CD4-positive, alpha-beta T cell treated with Interleukin-17A for 4 hours (primary cell): Measurements from ENCODE around the gene GRID1.

ENCODE experiments used
- DNase-seq: peaks from one replicate; pipeline ENCODE4 v3.0.0-alpha.2; 2020; ENCODE audit warnings: mixed read lengths

Gene GRID1

DNA sequence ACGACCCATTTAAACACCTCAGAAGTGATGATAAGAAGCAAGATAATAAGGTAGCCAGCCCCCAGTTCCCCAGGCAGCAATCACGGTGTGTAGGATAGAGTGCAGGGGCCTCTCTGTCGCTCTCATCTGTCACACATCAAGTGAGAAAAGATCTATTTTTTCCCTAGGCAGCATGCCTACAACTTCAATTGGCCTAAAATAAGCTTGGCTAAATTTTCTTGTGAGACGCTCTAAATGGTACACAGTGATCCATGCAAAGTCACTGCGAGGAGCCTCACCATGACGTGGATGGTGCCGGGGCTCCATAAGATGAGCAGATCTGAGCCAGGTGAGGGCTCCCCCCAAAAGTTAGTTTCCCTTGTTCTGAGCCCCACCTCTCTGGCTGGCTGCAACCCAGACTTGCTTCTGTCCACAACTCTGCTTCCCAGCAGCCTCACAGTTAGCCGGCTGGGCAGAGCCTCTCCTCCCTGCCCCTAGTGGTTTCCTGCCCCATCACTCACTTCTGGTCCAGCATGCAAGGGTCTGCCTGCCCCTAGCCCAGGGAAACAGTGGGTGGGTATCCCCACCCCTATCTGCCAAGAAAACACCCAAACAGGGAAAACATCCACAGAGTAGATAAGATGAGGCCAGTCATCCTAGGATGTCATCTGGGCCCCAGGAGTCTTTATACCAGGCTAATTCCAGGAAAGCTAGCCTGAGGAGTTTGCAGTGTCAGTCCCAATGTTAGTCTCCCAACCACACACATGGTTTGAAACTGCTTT, 342.1 kb downstream of the GRID1 start:
- no peak for DNase-seq

DNA sequence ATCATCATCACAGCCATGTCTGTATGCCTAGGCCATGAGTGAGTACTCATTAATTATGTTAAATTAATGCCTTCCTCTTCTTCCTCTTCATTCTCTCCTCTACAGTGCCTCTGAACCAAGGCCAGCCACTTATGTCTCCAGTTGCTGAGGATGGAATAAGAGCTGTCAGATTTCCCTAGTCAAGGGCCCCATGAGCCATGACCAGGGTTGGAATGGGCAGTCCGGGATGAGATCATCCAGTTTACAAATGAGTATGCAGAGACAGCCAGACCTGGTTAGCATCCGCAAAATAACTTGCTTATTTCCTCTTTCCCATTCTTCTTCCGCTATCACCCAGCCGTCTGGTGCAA, 342.7 kb downstream of the GRID1 start:
- no peak for DNase-seq

DNA sequence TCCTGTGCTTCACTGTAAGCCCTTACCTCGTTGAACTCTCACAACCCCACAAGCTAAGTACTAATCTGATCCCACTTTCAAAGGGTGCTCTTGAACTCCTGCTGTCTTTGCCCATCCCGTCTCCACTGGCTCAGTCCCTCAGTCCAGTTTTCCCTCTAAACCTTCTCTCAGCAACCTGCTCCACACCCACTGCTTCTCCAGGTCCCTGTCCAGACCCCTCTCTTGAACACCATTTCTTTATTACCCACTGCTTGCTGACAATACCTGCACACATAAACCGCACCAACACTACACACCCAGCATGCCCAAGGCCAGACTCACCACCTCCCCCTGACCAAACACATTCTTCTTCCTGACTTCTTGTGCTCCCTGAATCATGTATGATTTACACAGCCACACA, 343.3 kb downstream of the GRID1 start:
- no peak for DNase-seq

DNA sequence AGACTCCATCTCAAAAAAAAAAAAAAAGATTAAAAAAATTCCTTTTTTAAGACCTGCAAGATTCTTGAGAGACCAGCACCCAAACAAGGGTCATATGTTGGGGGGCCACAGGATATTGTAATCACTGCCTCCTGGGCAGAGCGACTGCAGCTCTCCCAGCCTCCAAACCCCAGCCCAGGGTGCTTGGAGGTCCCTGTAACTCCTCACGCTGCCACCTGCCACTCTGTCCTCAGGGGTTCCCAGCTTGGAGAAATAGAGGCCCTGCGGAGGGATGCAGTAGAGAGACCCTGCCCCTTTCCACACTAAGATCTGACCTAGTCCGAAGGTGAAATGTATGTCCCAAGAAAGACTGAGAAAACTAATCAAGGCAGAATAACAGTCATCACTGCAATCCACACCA, 343.7 kb downstream of the GRID1 start:
- no peak for DNase-seq

DNA sequence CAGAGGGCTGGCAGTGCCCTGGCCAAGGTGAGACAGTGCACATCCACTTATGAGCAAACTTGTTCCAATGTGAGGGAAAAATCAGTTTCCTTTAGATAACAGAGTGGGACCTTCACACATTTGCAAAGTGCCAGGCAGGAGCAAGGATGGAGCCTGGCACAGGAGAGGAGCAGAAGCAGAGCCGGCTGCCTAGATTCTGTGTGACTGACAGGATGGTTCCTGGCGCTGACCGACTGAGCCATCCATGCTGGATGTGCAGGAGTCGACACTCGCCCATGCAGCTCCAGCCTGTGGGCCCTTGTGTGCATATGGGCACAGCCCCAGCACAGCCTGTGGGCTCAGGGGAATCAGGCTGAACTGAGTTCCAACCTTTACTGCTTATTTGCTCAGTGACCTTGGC, 346.5 kb downstream of the GRID1 start:
- DNase-seq, result no peak

DNA sequence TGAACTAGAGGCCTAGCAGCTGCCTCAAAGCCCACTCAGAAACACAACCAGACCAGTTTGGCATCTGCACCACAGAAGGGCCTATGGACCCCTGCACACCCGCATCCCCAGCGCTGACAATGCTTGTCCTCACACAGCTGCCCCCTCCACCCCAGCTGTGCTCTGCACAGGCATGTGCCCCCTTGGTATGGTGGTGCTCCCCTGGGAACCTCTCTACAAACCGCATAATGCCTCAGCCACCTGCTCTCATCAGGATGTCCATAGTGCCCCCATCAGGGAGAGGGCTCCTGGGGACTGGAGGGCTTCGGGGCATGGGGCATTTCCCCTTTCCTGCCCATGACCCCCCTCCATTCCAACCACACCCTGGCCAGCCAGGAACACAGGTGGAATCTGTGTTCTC, 347.5 kb downstream of the GRID1 start:
- no peak for DNase-seq

DNA sequence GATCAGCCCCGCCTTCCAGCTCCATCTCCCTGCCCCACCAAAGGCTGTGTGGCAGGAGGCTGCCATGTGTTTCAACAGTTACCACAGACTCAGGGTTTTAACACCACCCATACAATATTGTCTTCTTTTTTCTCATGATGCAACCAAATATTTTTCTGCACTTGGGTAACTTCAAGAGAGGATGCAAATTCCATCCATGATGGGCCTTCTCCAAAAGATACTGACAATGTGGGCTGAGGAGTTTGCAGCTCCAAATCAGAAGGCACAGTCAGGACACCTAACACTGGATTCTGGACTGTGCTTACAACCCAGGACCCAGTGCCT, 347.9 kb downstream of the GRID1 start:
- DNase-seq, result no peak

DNA sequence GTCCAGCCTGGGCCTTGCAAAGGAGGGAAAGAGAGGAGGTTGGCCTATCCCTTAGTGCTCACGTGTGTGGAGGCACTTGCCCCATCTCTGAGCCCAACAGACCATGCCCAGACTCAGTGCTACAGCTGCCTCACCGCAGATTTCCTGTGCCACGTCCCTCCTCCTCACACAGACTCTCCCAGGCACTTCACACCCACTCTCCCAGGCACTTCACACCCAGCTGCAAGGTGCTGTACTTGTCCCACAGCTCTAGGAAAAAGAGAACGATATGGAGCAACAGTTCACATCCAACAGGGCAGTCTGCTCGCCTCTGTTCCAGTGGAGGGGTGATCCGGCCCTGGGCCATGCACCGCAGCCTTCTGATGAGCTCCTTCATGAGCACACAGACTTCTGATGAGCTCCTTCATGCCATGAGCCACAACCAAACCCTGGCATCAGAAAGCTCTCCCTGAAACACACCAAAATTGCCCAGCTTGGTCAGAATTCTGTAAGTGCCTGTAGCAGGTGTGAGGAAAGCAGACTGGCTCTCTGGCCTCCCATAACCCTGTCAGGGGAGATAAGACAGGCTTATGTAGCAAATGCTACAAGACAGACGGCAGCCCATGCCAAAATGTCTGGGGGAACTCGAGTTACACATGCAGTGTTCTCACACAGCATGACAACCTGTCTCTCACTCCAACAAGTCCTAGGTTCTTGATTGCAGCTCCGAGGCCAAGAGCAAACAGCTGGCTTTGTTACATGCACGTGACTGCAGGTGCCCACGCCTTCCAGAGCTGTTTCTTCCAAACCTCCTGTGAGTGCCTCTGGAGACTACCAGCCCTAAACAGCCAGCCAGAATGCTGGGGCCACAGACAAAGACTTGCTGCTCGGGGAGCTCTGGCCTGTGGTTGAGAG, 348.5 kb downstream of the GRID1 start:
- DNase-seq, result no peak

DNA sequence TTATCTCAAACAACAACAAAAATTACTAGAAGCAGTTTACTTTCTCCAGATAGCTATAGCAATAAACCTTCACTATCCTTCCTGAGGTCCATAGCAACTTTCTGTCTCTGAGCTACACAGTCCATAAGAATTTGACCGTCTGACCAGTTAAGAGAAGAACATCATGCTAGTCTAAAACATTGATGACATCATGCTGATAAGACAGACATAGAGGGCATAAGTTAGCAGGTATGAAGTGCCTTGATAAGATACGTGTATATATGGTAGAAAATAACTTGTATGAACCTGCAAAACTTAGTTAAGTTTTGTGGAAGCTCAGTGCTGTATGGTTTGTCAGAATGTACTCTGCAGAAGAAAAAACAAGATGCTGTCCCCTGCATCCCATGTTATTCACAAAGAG, 353.0 kb downstream of the GRID1 start:
- no peak for DNase-seq

DNA sequence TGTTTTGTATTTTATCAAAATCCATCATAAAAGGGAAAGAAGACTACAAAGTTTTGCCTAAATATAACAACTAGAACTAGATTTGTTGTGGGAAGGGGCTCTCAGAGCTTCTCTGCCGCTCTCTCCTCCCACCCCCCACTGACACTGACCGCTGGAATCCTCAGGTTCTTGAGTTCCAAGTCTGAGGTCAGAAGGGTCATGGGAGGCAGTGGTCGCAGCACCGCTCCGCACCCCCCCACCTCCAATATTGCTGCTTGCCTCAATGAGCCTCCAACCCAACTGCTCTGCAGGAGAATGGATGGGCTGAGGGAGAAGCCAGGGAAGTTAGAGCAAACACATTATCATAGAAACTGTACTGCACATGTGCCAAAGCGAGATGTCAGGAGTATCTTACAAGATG, 359.4 kb downstream of the GRID1 start:
- no peak for DNase-seq

DNA sequence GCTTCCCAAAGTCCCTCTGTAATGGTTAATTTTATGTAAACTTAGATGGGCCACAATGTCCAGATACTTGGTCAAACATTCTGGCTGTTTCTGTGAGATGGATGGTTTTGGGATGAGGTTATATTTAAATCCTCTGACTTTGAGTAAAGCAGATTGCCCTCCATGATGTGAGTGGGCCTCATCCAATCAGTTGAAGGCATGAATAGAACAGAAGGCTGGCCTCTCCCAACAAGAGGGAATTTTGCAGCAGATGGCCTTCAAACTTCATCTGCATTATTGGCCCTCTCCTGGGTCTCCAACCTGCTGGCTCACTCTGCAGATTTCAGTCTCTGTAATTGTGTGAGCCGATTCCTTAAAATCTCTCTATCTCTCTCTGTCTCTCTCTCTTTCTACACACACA, 362.3 kb downstream of the GRID1 start:
- DNase-seq, result no peak

DNA sequence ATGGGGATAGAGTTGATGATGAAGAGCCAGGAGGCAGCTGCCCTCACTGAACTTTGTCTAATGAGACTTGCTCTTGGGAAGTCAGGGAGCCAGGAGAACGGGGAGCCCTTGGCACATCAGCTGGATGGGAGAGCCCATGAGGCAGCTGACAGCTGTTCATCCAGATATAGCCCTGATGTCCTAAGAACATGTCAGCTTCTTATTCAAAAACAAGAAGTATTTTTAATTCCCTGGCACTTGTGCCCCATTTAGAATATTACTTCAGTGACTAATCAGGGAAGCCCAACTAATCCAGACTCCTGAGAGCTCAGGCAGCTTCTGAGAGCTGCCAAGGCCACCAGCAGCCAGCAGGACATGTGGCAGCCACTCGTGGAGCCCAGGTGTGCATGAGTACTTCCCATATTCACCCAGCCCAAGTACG, 363.4 kb downstream of the GRID1 start:
- DNase-seq, result no peak

DNA sequence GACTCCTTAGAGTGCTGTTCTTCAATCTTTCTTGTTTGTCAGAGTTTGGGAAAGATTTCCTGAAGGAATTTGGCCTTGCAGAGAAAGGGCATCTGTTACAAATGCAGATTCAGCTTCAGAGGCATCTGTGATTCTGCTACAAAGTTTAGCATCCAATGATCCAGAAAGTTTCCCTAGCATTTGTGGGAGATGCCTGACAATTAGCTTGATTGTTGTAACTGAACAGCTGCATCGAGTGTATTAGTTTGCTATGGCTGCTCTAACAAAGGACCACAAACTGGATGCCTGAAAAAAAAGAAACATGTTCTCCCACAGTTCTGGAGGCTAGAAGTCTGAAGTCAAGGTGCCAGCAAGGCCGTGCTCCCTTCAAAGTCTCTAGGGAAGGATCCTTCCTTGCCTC, 365.1 kb downstream of the GRID1 start:
- no peak for DNase-seq

DNA sequence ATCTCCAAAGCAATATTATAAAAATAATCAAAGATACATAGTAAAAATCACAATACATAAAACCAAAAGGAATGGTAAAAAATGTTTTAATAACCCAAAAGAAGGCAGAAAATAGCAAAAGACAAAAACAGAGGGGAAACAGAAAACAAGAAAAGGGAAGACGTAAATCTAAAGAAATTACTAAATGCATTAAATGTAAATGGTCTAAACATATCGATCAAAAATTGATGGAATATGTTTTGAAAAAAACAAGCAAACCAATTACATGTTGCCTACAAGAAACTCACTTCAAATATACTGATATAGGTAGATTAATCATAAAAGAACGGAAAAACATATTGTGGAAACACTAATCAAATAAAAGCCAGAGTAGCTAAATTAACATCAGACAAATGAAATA, 369.1 kb downstream of the GRID1 start:
- no peak for DNase-seq

DNA sequence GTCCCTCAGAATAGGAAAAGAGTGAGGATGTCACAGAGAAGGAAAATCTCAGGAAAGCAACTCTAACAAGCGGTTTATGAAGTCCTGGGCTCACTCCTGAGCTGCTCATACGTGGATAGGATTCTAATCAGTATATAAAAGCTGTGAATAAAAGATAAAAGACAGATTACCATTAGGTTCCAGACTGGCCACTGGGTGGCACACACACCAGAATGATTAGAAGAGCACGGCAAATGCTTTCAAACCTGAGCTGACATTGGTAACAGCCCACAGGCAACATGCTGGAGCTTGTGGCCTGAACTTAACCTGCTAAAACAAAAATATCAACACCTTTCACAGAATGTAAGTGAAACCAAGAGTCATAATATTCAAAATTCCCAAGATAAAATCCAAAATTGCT, 370.8 kb downstream of the GRID1 start:
- peak; percentile 23 for DNase-seq

DNA sequence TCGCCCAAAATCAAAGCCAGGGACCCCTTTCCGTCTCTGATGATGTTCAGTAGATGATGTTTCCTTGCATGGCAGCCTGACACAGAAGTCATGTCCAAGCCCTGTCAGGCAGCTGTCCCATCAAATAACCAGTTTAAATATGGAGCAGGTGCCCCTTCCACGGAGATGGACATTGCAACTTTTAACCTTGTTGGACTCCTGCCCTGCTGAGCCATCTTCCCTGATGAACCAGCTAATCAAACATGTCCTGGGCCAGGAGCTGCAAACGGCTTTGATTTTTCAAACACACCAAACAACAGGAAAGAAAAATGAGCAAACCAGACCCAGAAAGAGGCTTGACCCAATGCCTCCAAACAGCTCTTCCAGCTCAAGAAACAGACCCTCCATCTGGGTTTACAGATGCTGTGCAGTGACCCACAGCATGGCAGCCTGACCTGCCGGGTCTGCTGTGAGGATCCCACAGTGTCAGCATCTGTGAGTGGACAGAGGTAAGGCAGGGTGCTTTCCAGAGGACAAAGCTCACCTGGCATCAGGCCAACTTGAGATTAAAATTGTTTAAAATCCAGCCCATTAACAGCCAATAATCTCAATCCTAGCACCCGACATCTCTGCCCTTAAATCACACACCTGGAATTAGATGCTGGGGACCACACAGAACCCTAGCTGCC, 372.6 kb downstream of the GRID1 start:
- DNase-seq, result no peak

DNA sequence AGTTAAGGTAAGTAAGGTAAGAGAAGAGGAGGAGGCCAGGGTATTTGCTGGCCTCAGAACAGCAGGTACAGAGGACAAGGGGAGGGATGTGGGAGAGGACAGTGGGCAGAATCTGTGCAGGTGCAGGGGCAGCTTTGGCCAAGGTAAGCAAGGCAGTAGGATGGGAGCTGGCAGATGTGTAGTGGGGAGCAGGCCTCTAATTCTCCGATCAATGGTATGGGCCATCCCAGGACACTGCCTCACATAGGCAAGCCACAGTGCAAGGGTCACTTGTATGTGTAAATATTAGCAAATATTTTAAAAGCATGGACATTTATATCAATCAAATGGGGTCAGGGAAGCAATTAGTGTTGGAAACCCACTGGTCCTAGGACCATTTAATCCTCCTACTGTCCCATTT, 373.5 kb downstream of the GRID1 start:
- no peak for DNase-seq

DNA sequence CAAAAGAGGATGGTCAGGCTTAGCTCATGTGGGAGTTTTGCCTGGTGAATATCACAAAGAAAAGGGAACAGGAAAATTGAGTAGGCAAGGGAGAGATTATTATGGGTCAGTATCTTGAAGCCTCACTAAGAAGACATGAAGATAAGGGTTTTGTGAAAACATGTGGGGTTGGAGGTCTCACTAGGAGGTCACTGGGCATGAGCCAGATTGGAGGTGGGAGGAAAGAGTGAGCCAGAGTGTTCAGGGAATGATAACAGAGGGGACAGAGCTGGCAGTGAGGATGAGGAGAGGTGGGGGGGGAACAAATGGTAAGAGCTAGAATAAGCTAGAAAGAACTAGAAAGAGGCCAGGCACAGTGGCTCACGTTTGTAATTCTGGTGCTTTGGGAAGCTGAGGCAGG, 374.3 kb downstream of the GRID1 start:
- DNase-seq, result no peak

DNA sequence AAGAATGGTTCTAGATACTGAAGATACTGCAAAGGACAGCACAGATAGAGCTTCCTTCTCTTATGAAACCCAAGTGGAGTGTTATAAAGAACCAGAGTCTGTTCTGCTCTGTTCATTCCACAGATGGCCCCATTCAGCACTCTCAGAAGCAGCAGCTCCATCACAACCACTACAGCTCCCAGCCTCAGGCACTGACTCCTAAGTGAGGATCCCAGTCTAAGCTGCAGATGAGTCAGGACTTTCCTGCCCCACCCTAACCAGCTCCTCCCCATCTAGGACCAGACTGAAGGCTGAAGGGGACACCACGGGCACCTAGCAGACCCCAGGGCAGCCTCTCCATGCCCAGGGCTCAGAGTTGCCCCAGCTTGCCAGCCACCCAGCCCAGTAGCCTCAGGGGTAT, 379.8 kb downstream of the GRID1 start:
- DNase-seq, result no peak

DNA sequence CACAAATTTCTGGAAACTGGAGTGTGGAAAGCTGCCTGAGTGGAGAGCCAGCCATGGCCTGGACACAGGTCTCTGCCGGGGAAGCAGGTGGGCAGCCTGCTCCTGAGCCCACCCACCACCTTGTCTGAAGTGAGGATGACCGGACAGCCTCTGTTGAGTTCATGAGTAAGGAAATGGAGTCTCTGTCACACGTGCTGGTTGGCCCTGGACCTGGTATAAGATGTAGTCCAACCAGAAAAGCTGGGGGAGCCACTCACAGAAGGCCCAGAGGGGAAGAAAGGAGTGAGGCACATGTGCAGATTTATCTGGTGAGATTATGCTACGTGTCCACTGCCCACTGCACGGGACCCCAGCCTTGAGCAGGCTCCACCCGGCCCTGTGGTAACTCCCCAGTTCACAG, 383.5 kb downstream of the GRID1 start:
- DNase-seq, result no peak

DNA sequence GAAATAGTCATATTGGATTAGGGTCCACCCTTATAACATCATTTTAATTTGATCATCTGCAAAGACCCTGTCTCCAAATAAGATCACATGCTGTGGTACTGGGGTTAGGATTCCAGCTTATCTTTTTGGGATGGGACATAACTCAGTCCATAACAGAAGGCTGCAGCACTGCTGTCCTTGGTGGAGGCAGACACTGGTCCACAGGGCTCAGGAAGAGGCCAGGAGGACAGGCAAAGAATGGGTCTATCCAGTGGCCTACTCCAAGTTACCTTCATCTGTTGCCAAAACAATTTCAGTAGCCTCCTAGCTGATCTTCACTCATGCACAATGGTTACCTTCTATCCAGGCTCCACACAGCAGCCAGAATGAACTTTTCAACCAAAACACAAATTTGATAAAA, 387.0 kb downstream of the GRID1 start:
- no peak for DNase-seq

DNA sequence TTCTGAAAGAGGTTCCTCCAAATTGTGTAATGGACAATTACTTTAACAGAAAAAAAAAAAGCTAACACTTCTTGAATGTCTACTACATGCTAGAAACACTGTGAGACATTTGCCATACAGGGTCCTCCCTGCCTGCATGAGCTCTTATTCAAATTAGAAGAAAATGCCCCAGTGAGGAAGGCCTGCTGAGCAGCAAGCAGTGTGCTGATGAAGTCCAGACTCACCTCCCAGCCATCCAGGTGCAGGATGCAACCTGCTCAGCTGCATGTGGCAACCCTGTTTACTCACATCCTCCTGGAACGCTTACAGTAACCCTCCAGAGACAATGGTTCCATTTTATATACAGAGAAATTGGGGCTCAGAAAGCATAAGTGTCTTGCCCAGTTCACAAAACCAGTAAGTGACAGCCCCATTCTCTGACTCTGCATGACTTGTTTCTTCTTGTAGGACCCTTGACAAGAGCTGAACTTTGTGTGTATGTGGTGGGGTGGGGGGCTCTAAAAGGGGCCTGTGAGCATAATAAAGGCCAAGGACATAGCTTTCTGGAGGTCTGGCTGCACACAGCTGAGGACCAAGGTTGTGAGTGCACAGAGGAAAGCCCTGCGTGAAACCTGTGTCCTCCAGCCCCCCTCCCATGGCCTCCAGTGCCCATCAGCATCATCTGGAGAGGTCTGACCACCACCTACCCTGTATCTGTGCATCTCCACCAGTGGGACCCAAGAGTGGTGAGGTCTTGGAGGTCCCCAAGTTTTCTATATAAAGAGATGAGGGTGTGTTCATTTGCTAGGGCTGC, 387.8 kb downstream of the GRID1 start:
- DNase-seq, result no peak

DNA sequence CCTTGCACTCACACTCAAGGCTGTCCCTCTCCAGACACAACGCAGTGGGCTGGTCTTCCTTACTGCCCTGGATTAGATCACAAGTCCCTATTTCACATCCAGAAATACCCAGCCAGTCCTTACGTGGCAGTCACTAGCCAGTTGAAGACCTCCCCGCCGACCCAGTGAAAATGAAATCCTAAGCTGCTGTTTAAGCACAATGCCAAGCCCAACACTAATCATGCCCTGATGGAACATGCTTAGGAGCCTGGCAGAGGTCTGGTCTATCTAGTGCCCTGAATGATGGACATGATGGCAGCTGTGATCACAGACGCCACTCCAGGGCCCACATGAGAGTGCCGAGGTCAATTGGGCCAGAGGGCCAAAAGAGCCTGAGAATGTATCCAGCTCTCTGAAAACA, 389.0 kb downstream of the GRID1 start:
- DNase-seq, result no peak
